GM21423 (cell line): Measurements from ENCODE around the gene DTD1.

ENCODE experiments used
- ATAC-seq: cut with Tn5 transposase; IDR thresholded peaks from one replicate; pipeline ENCODE4 v1.9.1; 2021; ENCODE audit warnings: mild to moderate bottlenecking, moderate library complexity; ENCODE audit not compliant: unreplicated experiment

The DTD1 gene

DNA sequence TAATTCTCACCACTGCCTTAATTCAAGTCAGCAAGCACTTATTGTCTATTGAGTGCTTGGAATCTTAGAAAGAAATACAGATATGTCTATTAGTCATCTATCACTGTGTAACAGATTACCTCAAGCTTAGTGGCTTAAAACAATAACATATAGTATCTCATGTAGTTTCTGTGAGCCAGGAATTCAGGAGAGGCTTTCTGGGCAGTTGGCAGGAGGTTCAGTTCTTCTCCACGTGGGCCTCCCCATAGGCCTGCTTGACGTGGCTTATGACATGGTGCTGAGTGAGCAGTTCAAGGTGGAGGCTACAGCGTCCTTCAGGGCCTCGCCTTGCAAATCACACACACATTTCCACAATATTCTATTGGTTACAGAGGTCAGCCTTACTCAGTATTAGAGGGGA lies 69.7 kb downstream of the DTD1 start:
- no peak for ATAC-seq

DNA sequence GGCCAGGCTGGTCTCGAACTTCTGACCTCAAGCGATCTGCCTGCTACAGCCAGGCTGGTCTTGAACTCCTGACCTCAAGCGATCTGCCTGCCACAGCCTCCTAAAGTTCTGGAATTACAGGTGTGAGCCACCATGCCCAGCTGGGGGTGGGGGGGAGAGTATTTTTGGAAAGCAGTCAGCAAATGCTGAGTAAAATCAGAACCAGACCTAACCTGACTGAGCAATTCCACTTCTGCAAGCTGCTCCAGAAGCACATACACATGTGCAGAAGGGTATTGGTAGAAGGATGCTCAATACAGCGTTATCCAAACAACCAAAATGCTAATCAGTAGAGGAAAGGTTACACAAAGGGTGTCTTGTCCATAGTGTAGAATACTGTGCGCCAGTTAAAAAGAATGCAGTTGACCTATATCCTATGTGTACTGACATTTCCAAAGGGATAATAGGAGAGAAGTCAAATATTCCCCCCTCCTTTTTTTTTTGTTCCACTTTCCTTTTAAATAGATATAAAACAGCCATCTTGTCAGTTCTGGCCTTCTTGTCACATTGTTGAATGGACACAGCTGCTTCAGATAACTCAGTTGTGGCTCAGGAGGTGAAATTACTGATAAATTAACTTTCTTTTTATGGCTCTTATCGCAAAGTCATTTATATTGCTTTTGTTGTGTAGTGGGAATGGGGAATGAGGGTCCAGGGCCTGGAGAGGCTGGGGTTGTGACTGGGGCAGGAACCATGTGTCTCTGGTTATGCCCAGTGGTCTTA lies 74.6 kb downstream of the DTD1 start:
- no peak for ATAC-seq

DNA sequence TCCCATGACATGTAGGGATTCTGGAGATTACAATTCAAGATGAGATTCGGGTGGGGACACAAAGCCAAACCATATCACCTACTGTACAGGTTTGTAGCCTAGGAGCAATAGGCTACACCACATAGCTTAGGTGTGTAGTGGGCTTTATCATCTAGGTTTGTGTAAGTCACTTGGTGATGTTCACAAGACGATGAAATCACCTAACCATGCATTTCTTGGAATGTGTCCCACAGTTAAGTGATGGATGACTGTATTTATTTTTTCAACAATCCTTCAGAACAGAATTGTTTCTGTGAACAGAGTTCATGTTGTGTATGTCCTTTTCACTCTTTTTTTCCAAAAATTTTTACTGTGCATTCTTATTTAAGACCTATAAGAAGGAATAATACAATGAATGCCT lies 76.1 kb downstream of the DTD1 start:
- no peak for ATAC-seq

DNA sequence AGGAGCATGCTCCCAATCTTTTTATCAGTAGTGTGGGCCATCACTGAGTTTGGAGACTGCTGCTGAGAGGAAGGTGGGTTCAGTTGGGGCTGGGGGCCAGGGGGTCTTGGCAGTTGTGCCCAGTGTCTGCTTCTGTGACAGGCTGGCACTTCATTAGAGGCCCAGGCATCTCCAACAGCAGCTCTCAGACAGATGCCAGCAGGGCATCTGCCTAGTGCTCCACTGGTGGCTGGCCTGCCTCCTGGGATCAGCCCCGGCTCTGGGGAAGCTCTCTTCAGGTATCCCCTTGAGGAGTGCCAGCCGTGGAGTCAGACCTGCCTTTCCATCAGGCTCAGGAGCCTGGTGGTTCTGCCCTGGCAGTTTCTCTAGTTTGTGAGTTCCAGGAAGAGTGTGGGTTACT lies 77.3 kb downstream of the DTD1 start:
- no peak for ATAC-seq

DNA sequence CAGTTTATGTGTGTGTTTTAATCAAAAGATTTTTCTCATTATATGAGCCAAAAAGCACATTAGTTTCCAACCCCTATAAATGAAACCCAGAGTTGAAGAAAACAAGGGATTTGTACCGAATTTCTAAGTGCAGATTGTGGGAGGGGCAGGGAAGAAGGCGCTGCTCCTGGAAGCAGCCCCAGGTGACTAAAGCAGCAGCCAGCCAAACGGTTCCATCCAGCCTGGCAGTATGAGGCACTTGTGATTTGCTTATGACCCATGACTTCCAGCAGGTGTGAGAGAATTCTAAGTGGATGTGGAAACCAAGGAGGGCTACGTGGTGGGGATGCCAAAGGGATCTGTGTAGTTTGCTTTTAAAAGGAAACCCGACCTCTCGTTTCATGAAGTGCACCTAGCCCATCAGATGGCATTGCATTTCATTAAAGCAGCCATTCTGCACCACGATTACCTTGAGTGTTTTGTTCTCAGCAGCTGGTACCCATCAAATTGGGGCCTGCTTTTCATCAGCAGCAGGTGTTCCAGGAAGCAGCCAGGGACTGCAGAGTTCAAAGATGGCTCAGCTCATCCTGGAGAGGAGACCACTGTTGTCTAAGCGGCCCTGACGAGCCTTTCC lies 79.1 kb downstream of the DTD1 start:
- ATAC-seq = no peak

DNA sequence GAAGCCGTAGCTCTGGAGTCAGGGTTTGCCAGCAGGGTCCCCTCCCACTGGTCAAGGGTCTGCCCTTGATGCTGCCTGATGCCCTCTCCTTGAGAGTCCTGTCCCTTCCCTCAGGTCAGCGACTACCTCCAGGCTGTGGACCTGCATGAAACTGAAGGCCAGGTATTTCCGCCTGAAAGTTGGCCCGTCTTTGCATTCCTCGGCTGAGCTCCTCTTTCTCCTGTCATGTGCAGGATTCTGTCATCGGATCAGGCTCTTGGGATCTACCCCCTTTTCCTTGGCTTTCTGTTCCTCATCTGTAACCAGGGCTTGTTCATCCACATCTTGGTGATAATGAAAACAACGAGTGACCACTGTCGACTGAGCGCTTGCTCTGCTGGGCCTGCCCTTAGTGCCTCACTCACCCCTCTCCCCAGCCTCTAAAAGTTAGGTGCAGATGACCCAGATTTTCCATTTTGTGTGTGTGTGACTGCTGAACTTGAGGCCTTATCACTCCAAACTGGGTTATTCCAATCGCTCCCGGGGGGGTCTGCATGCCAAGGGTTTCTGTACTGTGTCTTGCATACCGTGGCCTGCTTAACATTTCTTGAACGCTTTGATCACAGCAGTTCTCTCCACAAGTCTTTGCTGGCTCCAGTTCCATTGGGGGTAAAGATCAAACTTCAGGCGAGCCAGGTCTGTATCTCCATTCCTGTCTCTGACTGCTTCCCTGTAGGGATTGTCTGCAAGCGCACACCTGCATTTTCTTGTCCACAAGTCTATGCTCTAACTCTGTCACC lies 81.6 kb downstream of the DTD1 start:
- no peak for ATAC-seq

DNA sequence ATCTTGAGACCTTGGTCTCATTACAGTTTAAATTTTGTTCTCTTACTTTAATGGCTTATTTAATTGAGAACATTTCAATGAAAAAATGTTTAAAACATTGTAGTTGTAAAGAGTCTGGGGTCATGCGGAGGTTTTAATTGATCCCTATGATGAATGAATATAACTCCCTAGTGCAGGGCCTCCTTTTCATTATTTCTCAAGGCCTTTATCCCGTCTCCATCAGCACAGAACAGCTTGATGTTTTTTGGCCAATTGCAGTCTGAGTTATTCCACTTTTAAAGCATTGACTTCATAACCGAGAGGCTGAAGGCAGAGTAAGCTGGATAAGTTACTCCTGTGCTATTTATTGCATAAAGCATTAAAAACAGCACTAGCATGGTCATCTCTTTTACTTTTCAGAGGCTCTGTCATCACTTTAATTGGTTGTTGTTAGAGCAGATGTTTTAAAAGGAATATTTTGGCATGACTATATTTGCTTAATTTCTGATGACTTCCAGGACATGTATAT lies 83.4 kb downstream of the DTD1 start:
- no peak for ATAC-seq

DNA sequence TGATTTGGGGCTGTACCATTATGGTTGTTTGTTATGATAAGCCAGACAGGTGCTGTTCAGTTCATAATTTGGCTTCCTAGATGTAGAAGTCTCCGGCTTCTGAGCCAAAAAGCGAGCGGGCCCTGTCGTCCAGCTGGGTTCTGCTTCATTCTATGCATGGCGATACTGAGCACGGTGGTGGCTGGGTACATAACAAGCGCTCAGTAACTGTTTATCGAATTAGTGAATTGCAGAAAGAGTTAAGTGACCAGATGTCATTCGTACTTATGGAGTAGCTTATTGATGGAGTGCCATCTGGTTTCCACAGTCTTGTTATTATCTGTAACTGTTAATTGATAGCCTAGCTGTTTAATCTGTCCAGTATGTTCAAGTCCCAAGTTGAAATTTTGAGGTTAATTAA lies 85.0 kb downstream of the DTD1 start:
- no peak for ATAC-seq

DNA sequence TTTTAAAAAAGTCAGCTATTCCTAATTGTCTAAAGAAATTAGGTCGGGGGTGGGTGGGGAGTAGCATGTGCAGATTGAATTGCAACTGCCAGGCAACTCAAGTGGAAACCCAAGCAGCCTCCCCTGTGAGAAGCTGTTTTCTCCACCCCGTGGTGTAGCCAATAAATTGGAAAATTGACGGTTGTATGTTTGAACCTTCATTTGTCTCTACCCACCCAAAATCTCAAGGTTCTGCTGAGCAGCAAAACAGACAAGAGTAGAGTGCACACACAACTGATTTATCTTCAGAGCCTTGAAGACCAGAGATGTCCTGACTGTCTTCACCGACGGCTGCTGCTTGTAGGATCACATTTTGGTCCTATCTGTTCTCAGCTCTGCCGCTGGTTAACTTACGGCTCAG lies 88.5 kb downstream of the DTD1 start:
- ATAC-seq = no peak

DNA sequence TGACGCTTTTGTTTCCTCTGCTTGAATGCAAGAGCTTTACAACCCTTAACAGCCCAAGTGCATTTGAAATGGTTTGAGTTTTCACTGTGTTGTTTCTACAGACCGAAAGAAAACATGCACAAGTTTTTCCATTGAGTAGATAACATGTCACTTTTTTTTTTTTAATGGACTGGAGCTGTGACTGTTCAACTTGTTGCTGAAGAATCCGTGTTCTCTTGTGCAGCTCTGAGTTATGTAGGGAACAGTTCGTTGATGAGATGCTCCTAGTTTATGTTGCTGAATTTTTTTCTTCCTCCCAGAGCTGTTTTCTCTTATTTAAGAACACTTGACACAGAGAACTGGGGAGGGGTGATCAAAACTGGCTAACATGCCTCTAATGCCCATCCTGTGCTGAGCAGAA lies 89.3 kb downstream of the DTD1 start:
- no peak for ATAC-seq

DNA sequence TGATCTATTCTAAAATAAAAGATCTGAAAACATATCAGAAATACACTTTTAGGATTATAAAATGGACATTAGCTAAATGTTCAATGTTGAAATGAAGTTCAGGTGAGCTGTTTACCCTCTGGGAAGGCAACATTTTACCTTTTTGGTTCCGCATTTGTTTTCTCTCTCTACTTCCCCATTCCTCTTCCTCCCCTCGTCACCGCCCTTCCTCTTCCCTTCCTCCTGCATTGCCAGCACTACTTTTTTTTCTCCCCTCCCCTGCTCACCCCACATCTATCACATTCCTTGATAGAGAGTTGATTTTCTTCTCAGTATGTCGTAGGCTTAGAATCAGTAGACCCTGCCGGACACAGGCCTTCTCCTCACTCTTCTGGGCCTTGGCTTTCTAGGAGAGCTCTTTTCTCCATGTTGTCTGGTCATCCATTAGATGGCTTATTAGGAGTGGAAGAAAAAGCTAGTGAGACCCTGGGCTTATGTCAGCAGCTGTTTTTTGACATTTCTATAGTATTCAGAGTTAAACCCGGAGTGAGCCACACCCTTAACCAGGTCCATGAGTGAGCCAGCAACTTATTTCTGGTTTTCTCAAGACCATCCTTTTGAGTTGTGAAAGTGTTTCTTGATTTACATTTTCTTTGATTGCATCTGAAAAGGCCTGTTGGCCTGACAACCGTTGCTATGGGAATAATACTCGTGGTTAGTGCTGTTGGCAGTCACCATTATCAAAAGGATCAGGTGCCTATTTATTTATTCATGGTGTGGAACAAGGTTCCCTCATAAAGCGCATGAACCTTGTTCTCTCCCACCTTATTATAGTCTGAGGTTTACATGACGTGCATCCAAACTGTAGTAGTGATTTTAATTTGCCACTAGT lies 90.9 kb downstream of the DTD1 start:
- no peak for ATAC-seq

DNA sequence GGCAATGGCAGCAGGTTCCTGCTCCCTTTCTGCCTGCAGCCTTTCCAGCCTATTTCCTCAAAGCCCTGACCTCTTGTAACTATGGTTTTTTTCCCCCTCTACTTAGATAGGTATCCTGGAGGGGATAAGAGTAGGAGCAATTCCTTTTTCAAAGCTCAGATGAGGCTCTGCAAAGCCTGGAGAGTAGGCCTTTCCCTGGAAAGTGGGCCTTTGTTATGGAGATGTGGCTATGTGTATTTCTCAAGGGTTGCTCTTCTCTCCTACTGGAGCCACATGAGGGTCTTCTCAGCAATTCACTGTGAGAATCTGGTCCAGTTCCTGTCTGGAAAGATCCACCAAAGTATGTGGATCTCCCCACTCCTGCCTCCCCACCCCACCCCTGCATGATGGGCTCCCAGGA lies 96.0 kb downstream of the DTD1 start:
- ATAC-seq = no peak

DNA sequence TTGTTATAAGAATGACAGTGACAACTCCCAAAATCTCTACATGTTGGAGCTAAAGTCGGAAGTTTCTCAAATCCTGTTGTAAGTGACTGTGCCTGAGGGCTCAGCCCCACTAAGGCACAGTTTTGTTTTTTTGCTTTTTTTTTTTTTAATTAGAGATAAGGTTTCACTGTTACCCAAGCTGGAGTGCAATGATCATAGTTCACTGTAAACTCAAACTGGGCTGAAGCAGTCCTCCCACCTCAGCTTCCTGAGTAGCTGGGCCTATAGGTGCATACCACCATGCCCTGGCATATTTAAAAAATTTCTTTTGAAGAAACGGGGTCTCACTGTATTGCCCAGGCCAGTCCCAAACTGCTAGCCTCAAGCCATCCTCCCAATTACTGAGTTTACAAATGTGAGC lies 96.9 kb downstream of the DTD1 start:
- ATAC-seq = no peak

DNA sequence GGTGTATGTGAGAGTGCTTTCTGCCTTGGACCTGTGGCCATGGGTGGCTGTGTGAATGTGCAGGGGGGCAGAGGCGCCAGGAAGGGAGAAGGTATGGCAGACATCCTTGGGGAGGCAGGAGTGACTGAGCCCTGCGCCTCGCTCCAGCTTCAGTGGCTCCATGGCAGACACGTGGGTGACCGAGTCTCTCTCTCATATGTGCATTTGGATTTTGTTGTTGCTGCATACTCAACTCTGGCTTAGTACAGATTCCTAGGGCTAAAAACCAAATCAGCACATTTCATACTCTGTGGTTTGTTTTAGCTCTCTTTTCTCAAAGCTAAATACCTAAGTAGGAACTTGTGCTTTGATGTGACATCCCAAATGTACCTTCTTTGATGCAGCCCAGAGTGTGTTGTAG lies 97.6 kb downstream of the DTD1 start:
- ATAC-seq = no peak

DNA sequence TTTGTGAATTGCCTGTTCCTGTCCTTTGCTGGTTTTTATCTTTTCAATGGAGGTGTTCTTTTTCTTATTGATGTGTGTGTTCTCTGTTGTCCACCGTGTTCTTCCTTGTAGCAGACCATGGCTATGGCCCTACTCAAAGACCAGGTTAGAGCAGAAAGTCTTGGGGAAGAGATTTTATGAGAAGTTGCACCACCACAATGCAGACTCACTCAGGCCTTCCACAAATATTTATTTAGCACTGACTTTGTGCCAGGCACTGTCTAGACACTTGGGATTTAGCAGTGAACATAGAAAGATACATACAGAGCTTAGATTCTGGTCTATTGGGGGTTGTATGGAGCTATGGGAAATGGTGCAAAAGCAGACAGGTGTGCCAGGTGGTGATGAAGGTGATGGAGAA lies 98.8 kb downstream of the DTD1 start:
- no peak for ATAC-seq

DNA sequence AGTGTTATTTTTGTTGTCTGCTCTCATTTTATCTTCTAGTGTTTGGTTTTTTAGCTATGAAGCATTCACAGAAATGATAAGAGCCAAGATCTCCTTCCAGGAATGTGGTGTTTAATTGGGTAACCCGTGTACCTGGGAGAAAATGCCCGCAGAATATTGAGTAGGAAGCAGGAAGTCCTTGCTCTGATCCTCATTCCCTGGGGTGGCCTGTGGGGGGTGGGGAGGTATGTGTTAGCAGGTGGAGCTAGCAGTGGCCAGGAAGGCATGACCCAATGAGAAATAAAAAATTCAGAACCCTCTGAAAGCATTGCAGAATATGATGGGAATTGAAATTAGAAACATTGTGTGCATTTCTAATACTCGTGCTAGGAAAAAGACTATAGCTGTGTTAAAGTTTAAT lies 100.8 kb downstream of the DTD1 start:
- ATAC-seq = no peak

DNA sequence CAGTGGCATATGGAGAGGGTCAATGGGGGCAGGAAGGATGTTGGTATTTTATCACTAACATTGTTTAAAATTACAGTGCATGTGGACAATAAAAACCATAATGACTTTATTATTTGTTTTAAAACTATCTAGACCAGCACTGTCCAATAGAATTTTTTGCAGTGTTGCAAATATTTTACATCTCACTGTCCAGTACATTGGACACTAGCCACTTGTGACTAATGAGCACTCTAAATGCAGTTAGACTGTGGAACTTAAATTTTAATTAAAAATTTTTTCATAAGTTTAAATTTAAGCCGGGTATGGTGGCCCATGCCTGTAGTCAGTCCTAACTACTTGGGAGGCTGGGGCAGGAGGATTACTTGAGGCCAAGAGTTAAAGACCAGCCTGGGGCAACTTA lies 101.7 kb downstream of the DTD1 start:
- no peak for ATAC-seq

DNA sequence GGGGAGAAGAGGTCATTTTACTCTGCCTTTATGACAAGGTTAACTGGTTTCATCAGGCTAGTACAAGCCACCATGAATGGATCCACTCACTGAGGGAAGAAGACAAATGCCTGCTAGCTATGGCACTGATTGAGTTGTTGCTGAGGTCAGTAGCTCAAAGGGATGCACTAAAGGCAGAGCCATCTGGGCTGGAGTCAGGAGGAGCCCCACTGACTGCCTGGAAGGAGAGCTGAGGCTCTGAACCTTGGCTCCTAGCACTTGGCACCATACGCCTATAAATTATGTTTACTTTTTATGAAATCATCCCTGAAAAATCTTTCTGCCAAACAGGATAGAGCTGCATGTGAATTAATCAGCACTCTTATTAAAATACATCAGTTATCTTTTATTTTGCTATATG lies 104.6 kb downstream of the DTD1 start:
- ATAC-seq = no peak

DNA sequence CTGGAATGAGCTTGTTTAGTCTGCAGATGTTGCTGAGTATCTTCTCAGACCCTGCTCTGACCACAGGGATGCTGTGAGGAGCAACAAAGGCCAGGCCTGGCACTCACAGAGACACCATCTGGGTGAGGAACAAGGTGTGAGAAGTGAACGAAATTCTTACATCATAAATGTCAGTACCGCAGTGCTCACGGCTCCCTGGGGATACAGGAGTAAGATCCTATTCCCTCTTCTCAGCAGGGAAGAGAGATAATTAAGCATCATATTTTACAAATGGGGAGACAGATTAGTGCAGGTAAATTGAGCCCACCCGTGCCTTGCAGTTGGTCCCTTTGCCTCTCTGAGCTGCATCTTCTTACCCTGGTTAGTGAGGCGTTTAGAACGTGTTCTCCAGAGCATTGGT lies 106.2 kb downstream of the DTD1 start:
- ATAC-seq = no peak

DNA sequence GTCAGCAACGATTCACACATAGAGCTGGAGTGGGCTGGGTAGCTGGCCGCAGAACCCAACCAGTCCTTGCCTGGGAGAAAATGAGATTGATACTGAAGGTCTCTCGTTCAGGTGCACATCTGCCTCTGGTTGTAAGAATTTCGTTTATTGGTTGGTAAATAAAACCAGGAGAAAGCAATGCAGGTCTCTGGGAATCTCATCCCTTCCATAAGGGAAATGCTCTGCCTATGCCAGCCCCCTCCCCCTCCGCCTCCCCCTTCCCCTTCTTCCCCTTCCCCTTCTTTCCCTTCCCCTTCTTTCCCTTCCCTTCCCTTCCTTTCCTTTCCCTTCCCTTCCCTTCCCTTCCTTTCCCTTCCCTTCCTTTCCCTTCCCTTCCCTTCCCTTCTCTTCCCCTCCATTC lies 107.3 kb downstream of the DTD1 start:
- ATAC-seq = no peak

DNA sequence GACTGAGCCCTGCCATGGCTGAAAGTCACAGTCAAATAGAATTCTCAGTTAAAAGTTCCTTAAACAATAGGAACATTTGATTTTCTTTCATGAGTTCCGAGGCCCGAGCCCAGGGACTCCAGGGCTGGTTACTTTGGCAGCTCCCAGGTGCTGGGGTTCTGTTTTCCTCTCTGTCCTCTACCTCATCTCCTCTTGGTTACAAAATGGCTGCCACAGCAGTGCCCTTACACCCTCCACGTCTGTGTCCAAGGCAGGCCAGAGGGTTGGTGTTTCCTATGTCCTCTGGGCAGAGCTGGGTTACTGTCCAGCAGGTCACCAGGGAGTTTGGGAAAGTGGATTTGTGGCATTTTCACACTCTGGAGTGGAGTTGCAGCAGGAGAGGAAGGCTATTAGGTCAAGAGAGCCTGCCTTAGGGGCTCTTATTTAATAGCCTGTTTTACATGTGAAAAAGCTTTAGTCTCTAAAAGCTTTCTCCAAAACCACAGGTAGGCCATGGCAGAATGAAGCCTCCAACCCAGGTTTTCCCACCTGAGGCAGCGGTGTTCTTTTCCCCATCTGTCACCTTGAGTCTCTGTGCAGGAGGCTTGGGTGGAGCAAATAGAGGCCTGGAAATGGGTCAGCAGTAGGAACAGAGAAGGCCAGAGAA lies 111.0 kb downstream of the DTD1 start:
- no peak for ATAC-seq
